ENCODE measurements around the gene CD44. TPM values are rescaled to one million over a fixed set of nuclear protein-coding genes. Genes with fewer than 3 reads are reported as not detected.

The CD44 gene
- total and polyA plus RNA-seq, 10 of the 15 experiments (the other 5 are each of a cell fraction or from before 2014, with no cell fraction given), result 57.1 to 293 (median 120) TPM

DNA sequence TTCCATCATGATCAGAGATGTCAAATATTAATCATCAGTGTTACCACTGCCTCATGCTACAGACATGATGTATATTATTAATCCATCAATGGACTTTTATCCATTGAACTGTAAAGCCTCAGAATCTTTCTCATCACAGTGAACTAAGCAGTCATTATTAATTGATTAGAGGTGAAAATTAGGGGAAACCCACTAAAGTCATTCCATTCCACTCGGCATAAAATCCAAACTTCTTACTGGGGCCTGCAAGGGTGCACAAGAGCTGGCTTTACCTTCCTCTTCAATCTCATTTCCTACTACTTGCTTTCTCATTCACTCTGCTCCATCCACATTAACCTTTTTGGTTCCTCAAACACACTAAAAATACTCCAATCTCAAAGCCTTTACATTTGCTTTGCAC lies 7.9 kb upstream of the CD44 start (continued):
- TF ChIP-seq REST (IDR thresholded peaks at IDR 0.05; ENCODE audit: low read depth, low read length) (no peak), NFXL1 (IDR thresholded peaks at IDR 0.05; ENCODE audit: borderline replicate concordance) (no peak), CBFB (IDR thresholded peaks at IDR 0.05; ENCODE audit: low read depth) (no peak), EED (IDR thresholded peaks at IDR 0.05; ENCODE audit: low read depth) (0 out of 2 replicates have a peak, but pooled peaks have one; percentile 34), IKZF1 (conservative IDR thresholded peaks at IDR 0.05) (no peak), JUNB (IDR thresholded peaks at IDR 0.05) (peak; percentile 68), CTCF (IDR thresholded peaks at IDR 0.05 in 2 of 3, conservative IDR thresholded peaks at IDR 0.05 in 1 of 3; ENCODE audit: control insufficient read depth in 2 of 3, extremely low read depth in 1 of 3, insufficient read depth in 1 of 3, low read depth in 3 of 3, low read length in 3 of 3) (no peak), BCL11A (IDR thresholded peaks at IDR 0.05; ENCODE audit: low read depth, low read length) (peak; percentile 36; the same call in 1 of the 2 replicates), NR2C2 (IDR thresholded peaks at IDR 0.05; ENCODE audit: borderline replicate concordance, control insufficient read depth, insufficient read length, low read depth) (no peak), YY1 (IDR thresholded peaks at IDR 0.05; ENCODE audit: low read depth, low read length) (no peak), HDGF (IDR thresholded peaks at IDR 0.05) (no peak), ATF2 (IDR thresholded peaks at IDR 0.05; ENCODE audit: low read length) (peak; percentile 47; the same call in 1 of the 2 replicates), TCF12 (IDR thresholded peaks at IDR 0.05; ENCODE audit: low read depth, low read length) (no peak), FOXK2 (IDR thresholded peaks at IDR 0.05) (no peak), RUNX3 (IDR thresholded peaks at IDR 0.05; ENCODE audit: low read length) (peak; percentile 16; the same call in 1 of the 2 replicates), SMC3 (IDR thresholded peaks at IDR 0.05; ENCODE audit: borderline replicate concordance, low read length) (no peak), CHD2 (IDR thresholded peaks at IDR 0.05; ENCODE audit: borderline replicate concordance, low read depth, low read length) (no peak), POLR2A (IDR thresholded peaks at IDR 0.05; ENCODE audit: low read depth, low read length) (no peak), SIX5 (IDR thresholded peaks at IDR 0.05; ENCODE audit: low read depth, low read length, severe bottlenecking) (no peak)
- TF ChIP-seq, protein P1, sequence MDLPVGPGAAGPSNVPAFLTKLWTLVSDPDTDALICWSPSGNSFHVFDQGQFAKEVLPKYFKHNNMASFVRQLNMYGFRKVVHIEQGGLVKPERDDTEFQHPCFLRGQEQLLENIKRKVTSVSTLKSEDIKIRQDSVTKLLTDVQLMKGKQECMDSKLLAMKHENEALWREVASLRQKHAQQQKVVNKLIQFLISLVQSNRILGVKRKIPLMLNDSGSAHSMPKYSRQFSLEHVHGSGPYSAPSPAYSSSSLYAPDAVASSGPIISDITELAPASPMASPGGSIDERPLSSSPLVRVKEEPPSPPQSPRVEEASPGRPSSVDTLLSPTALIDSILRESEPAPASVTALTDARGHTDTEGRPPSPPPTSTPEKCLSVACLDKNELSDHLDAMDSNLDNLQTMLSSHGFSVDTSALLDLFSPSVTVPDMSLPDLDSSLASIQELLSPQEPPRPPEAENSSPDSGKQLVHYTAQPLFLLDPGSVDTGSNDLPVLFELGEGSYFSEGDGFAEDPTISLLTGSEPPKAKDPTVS (IDR thresholded peaks at IDR 0.05; ENCODE audit: low read depth, low read length), result no peak
- TF ChIP-seq, protein P2, sequence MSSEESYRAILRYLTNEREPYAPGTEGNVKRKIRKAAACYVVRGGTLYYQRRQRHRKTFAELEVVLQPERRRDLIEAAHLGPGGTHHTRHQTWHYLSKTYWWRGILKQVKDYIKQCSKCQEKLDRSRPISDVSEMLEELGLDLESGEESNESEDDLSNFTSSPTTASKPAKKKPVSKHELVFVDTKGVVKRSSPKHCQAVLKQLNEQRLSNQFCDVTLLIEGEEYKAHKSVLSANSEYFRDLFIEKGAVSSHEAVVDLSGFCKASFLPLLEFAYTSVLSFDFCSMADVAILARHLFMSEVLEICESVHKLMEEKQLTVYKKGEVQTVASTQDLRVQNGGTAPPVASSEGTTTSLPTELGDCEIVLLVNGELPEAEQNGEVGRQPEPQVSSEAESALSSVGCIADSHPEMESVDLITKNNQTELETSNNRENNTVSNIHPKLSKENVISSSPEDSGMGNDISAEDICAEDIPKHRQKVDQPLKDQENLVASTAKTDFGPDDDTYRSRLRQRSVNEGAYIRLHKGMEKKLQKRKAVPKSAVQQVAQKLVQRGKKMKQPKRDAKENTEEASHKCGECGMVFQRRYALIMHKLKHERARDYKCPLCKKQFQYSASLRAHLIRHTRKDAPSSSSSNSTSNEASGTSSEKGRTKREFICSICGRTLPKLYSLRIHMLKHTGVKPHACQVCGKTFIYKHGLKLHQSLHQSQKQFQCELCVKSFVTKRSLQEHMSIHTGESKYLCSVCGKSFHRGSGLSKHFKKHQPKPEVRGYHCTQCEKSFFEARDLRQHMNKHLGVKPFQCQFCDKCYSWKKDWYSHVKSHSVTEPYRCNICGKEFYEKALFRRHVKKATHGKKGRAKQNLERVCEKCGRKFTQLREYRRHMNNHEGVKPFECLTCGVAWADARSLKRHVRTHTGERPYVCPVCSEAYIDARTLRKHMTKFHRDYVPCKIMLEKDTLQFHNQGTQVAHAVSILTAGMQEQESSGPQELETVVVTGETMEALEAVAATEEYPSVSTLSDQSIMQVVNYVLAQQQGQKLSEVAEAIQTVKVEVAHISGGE (CRISPR knock-in tag; IDR thresholded peaks at IDR 0.05), result no peak

Measured in GM12878 (cell line).